ENCODE data around the gene DDX51. TPM values are rescaled to one million over a fixed set of nuclear protein-coding genes. Genes with fewer than 3 reads are reported as not detected.
"Not testable (repeated sequence)": the region's sequence is repeated elsewhere in the genome, so short reads cannot be mapped to it uniquely, and the experiment has no call there.

Gene DDX51
- total RNA-seq, 4 donors from 2014 or later, result 9.1 to 12.8 (median 11.3) TPM

DNA sequence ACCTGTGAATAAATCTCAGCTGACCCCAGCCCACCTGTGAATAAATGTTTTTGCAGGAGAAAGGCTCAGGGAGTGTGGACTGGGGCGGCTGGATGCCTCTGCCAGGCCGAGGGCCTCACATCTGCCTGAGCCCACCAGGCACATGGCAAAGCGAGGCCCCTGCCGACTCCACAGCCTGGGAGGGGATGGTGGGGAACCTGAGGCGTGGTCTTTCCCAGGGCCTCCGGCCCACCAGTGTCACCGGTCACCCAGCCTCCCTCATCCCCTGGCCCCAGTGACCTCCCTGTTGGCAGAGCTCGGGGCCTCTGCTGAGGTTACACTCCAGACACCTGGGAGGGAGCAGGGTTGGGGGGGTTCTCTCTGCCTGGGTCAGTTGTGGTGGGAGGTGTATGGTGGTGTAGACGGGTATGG lies 8.3 kb upstream of the DDX51 start:
- no peak overlapping the region for H3K4me3 ChIP-seq
- intact Hi-C loops (cut with DNase I), result loop anchor here (5.0 to 10.0 kb wide), 2 partner anchors 265 to 462 kb away; partner anchors contain the start of genes LRCOL1 and P2RX2
- no peak for DNase-seq (ENCODE audit: extremely low spot score)
- no peaks in the 10 kb centered on the region for H3K9me3 ChIP-seq
- H3K27ac ChIP-seq (replicated peaks in 1 of 4), result no peak overlapping the region
- TF ChIP-seq POLR2AphosphoS5 (IDR thresholded peaks at IDR 0.05) (no peak), EP300 (IDR thresholded peaks at IDR 0.05) (no peak), POLR2A (IDR thresholded peaks at IDR 0.05; ENCODE audit: low read depth) (no peak)
- TF ChIP-seq, protein P1, sequence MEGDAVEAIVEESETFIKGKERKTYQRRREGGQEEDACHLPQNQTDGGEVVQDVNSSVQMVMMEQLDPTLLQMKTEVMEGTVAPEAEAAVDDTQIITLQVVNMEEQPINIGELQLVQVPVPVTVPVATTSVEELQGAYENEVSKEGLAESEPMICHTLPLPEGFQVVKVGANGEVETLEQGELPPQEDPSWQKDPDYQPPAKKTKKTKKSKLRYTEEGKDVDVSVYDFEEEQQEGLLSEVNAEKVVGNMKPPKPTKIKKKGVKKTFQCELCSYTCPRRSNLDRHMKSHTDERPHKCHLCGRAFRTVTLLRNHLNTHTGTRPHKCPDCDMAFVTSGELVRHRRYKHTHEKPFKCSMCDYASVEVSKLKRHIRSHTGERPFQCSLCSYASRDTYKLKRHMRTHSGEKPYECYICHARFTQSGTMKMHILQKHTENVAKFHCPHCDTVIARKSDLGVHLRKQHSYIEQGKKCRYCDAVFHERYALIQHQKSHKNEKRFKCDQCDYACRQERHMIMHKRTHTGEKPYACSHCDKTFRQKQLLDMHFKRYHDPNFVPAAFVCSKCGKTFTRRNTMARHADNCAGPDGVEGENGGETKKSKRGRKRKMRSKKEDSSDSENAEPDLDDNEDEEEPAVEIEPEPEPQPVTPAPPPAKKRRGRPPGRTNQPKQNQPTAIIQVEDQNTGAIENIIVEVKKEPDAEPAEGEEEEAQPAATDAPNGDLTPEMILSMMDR (IDR thresholded peaks at IDR 0.05), result no peak
- peaks cover 0 to 17% (median 9%) of the 10 kb centered on the region in 4 donors for H3K4me1 ChIP-seq
- H3K27me3 ChIP-seq, result no peaks in the 10 kb centered on the region
- peaks cover 5 to 54% (median 46%) of the 10 kb centered on the region in 4 donors for H3K36me3 ChIP-seq
- WGBS, result 100% methylated on average over 1 of the region's 9 CpGs

GRCh38 chr12:132151766-132152410 lies 7.8 kb upstream of the DDX51 start:
- WGBS, result 93% methylated on average over 18 of the region's 32 CpGs
- Histone ChIP-seq H3K4me1 (peaks cover 0 to 22% (median 10%) of the 10 kb centered on the region in 4 donors), H3K36me3 (peaks cover 5 to 54% (median 48%) of the 10 kb centered on the region in 4 donors), H3K9me3 (no peaks in the 10 kb centered on the region), H3K27ac (replicated peaks in 1 of 4) (no peak overlapping the region), H3K27me3 (no peaks in the 10 kb centered on the region), H3K4me3 (no peak overlapping the region)
- DNase-seq (ENCODE audit: extremely low spot score), result no peak
- no peak for TF ChIP-seq POLR2A (IDR thresholded peaks at IDR 0.05; ENCODE audit: low read depth)
- intact Hi-C loops (cut with DNase I), result loop anchor here (5.0 to 10.0 kb wide), 2 partner anchors 265 to 463 kb away; partner anchors contain the start of genes LRCOL1 and P2RX2

DNA sequence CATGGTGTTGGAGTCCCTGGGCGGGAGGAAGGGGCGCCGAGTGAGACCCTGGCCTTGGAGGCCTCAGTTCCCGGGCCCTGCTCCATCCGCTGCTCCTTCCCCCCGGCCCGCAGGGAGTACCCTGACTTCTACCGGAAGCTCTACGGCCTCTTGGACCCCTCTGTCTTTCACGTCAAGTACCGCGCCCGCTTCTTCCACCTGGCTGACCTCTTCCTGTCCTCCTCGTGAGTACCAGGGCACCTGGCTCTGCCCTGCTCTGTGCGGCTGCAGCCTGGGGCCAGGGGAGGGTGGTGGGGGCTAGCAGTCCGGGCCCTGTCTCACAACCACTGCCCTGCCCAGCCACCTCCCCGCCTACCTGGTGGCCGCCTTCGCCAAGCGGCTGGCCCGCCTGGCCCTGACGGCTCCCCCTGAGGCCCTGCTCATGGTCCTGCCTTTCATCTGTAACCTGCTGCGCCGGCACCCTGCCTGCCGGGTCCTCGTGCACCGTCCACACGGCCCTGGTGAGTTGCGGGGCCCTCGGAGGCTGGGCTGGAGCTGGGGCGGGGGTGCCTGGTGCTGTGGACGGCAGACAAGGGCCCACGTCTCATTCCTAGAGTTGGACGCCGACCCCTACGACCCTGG lies 7.1 kb upstream of the DDX51 start:
- Histone ChIP-seq H3K9me3 (no peaks in the 10 kb centered on the region), H3K27me3 (no peaks in the 10 kb centered on the region), H3K27ac (replicated peaks in 1 of 4) (no peak overlapping the region), H3K4me3 (no peak overlapping the region), H3K4me1 (peaks cover 0 to 27% (median 11%) of the 10 kb centered on the region in 4 donors), H3K36me3 (peaks cover 5 to 54% (median 42%) of the 10 kb centered on the region in 4 donors)
- WGBS, result 95% methylated on average over 28 of the region's 36 CpGs
- intact Hi-C loops (cut with DNase I), result loop anchor here (5.0 to 10.0 kb wide), 2 partner anchors 266 to 464 kb away; partner anchors contain the start of genes LRCOL1 and P2RX2
- TF ChIP-seq POLR2AphosphoS5 (IDR thresholded peaks at IDR 0.05) (no peak), POLR2A (IDR thresholded peaks at IDR 0.05; ENCODE audit: low read depth) (no peak), EP300 (IDR thresholded peaks at IDR 0.05) (no peak)
- TF ChIP-seq, protein P1 (IDR thresholded peaks at IDR 0.05), result no peak
- no peak for DNase-seq (ENCODE audit: extremely low spot score)

DNA sequence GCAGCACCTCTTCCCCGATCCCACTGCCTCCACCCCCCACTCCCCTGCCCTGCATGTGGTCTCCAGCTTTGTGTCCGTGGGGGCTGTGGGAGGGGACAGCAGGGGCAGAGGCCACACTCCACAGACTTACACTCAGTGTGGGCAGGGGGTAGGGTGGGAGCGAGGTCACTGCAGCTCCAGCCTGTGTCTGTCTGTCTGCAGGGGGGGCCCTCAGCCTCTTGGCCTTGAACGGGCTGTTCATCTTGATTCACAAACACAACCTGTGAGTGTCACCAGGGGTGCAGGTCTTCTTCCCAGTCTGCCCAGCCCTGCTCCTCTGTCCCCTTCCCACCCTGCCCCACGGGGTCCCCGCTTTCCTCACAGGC lies 6.6 kb upstream of the DDX51 start:
- DNase-seq (ENCODE audit: extremely low spot score), result no peak
- intact Hi-C loops (cut with DNase I), result loop anchor here (5.0 to 10.0 kb wide), 2 partner anchors 267 to 464 kb away; partner anchors contain the start of genes LRCOL1 and P2RX2
- no peaks in the 10 kb centered on the region for H3K9me3 ChIP-seq
- H3K27me3 ChIP-seq, result no peaks in the 10 kb centered on the region
- no peak for TF ChIP-seq POLR2A (IDR thresholded peaks at IDR 0.05; ENCODE audit: low read depth)
- TF ChIP-seq, protein P1 (IDR thresholded peaks at IDR 0.05), result no peak
- no peak for TF ChIP-seq POLR2AphosphoS5 (IDR thresholded peaks at IDR 0.05)
- no peak for TF ChIP-seq EP300 (IDR thresholded peaks at IDR 0.05)
- no peak overlapping the region for H3K27ac ChIP-seq (replicated peaks in 1 of 4)
- 90% methylated on average over 4 of the region's 6 CpGs for WGBS
- peaks cover 5 to 53% (median 43%) of the 10 kb centered on the region in 4 donors for H3K36me3 ChIP-seq
- H3K4me3 ChIP-seq, result no peak overlapping the region
- peaks cover 0 to 31% (median 12%) of the 10 kb centered on the region in 4 donors for H3K4me1 ChIP-seq

DNA sequence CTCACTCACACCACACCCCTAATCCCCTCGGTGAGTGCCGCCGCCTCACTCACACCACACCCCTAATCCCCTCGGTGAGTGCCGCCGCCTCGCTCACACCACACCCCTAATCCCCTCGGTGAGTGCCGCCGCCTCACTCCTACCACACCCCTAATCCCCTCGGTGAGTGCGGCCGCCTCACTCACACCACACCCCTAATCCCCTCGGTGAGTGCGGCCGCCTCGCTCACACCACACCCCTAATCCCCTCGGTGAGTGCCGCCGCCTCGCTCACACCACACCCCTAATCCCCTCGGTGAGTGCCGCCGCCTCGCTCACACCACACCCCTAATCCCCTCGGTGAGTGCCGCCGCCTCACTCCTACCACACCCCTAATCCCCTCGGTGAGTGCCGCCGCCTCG lies 5.4 kb upstream of the DDX51 start:
- intact Hi-C loops (cut with DNase I), result loop anchor here (10.0 kb wide), 1 partner anchor 345 kb away; the partner anchor contains the start of gene FBRSL1
- not testable (repeated sequence) for H3K4me3 ChIP-seq; H3K27me3 ChIP-seq; H3K9me3 ChIP-seq; DNase-seq (ENCODE audit: extremely low spot score); H3K27ac ChIP-seq (replicated peaks in 1 of 4)
- 90% methylated on average over 26 of the region's 32 CpGs for WGBS
- Histone ChIP-seq H3K36me3 (peaks cover 5 to 53% (median 44%) of the 10 kb centered on the region in 4 donors), H3K4me1 (peaks cover 7 to 43% (median 24%) of the 10 kb centered on the region in 4 donors)

Data from esophagus muscularis mucosa (tissue), 4 donors.